Pons (tissue), 1 donor: ENCODE measurements around the gene SLC25A6.
"Not testable (repeated sequence)": the region's sequence is repeated elsewhere in the genome, so short reads cannot be mapped to it uniquely, and the experiment has no call there.

Experiments used
- DNase-seq: peaks from one replicate; pipeline ENCODE4 v3.0.0-alpha.2; 2016; ENCODE audit warnings: low spot score

SLC25A6 gene

DNA sequence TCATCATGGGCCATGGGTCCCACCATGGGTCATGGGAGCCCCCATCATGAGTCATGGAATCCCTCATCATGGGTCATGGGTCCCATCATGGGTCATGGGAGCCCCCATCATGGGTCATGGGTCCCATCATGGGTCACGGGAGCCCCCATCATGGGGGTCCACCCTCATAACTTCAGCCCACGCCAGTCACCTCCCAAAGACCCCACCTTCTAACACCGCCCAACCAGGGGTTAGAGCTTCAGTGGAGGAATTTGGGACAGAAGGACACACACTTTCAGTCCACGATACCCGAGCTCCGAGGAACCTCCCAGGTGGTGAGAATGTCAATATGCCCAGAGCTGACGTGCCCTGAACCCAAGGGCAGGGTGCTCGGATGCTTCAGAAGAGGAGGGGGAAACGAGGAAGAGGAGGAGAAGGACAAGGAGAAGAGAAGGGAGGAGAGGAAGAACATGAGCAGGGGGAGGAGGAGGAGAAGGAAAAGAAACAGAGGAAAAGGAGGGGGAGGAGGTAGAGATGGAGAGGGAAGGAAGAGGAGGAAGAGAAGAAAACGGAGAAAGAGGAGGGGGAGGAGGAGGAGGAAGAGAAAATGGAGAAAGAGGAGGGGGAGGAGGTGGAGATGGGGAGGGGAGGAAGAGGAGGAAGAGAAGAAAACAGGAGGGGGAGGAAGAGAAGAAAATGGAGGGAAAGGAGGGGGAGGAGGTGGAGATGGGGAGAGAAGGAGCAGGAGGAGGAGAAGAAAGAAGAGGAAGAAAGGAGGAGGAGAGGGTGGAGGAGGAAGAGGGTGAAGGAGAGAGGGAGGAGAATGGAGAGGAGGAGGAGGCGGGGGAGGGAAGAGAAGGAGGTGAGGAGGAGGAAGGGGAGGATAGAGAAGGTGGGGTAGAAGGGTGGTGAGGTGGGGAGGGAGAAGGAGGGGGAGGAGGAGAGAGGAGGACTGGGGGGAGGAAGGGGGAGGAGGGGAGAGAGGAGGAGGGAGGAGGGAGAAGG, 37.6 kb downstream of the SLC25A6 start:
- no peak for DNase-seq

DNA sequence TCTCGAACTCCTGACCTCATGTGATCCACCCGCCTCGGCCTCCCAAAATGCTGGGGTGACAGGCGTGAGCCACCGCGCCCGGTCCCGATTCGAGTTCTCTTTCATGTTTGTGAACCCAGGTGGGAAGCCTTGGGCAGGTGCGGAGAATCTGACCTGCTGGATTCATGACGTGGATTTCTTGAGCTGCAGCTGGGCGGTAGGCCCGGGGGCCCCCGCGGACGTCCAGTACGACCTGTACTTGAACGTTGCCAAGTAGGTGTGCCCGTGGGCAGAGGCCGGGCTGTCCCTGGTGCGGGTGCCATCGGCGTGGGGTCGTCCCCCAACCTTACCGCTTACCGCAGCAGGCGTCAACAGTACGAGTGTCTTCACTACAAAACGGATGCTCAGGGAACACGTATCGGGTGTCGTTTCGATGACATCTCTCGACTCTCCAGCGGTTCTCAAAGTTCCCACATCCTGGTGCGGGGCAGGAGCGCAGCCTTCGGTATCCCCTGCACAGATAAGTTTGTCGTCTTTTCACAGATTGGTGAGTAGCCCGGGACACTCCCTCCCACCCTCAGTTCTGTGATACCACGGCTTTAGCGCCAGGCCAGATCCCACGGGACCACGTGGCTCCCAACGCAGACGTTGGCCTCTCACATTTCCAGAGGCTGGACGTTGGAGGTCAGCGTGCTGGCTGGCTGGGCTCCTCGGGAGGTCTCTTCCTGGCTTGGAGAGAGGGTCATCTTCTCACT, 39.8 kb downstream of the SLC25A6 start:
- DNase-seq = no peak

DNA sequence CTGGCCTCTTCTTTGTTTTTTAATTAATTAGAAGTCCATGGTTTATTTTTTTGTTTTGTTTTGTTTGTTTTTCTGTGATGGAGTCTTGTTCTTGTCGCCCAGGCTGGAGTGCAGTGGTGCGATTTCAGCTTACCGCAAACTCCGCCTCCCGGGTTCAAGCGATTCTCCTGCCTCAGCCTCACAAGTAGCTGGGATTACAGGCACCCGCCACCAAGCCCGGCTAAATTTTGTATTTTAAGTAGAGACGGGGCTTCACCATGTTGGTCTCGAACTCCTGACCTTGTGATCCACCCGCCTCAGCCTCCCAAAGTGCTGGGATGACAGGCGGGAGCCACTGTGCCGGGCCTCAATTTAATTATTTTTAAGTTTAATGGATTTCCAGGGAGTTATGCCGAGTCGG, 42.3 kb downstream of the SLC25A6 start:
- DNase-seq = not testable (repeated sequence)

DNA sequence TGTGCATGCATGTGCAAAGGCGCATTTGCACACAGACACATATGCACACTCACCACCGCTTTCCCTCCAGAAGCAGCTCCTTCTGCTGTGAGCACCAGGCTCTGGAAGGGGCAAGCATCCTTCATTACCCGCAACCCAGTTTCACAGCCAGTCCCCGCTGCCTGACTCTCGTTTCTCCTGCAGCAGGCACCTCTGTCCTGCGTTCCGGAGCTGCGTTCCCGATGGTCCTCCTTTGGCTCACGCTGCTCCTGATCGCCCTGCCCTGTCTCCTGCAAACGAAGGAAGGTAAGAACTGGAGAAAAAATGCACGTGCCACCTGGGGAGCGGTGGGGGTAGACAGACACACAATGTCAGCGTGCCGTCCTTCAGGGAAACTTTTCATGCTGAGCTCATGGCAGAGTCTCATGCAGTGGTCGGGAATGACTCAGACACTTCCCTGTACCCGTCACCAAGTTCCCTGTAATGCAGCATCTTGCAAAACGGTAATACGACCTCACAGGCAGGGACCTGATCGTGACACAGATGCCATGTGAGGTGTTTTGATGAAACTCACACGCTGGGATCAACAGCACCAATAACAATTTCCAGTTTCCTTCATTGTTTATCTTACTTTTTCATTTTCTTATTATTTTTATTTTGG, 50.2 kb downstream of the SLC25A6 start:
- DNase-seq = no peak

DNA sequence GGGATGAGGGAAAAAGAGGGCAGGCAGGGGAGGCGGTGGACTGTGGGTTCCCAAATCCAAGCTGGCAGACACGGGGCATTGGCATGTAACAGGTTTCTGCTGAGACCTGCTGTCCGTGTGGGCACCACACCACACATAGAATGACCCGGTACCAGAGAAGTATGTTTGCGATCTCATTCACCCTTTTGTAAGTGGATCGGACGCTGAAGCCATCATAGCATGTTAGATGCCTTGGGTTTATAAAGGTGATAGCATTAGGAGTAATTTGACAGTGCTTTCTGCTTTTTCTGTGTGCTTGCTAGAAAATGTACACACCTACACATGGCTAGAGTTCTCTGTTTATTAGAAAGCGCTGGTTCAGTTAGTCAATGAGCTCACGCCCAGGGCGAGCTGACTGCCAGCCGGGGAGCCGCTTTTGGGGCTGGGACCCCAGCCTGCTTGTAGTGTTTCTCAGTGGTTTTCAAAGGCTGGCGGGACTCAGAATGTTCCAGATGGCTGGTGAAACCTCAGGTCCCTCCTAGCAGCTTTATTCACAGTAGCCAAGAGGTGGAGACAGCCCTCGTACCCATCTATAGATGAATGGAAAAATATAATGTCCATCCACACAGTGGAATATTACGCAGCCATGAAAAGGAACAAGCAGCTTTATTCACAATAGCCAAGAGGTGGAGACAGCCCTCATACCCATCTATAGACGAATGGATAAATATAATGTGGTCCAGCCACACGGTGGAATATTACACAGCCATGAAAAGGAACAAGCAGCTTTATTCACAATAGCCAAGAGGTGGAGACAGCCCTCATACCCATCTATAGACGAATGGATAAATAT, 54.7 kb downstream of the SLC25A6 start:
- DNase-seq = no peak

DNA sequence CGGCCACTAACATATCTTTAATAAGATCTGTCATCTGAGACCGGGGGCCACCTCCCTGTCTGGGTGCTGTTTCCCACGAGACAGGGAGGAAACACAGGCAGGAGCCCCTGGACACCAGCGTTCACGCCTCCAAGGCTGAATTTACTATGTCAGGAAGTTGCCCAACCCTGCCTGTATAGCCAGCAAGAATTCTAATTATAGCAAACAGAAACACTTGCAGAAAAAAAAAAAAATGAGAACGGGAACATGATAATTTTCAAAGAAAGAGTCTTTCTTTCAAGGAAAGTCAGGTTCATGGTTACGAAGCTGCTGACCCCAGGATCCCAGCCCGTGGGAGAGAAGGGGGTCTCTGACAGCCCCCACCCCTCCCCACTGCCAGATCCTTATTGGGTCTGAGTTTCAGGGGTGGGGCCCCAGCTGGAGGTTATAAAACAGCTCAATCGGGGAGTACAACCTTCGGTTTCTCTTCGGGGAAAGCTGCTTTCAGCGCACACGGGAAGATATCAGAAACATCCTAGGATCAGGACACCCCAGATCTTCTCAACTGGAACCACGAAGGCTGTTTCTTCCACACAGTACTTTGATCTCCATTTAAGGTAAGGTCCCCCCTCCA, 55.5 kb downstream of the SLC25A6 start, which contains the start of gene IL3RA:
IL3RA (plus strand) TSS at position 455 of the 613 bp plus-strand sequence. CDS start 4,981 bp downstream, outside the sequence.
- DNase-seq = peak; percentile 71
